WTC11 (cell line): Measurements from ENCODE around the gene HSPG2. TPM values are rescaled to one million over a fixed set of nuclear protein-coding genes. Genes with fewer than 3 reads are reported as not detected.
A peak's percentile ranks its signal among the peaks of the same experiment; 100 is the strongest.

Source experiments
- ATAC-seq: fragments of 200-7000 bp; cut with Tn5 transposase; 2 replicates; pipeline ENCODE4 v1.10.0; 2021; ENCODE audit warnings: mild to moderate bottlenecking, moderate library complexity
- CTCF ChIA-PET: fragments of 300-600 bp; sonication (Branson Sonifier 250); formaldehyde crosslinking; loops from one replicate; lab custom pipeline; 2021; ENCODE audit warnings: antibody characterized with exemption; lab: Charles Lee
- POLR2A ChIA-PET: fragments of 350-600 bp; sonication (Branson Sonifier 250); formaldehyde crosslinking; loops from one replicate; lab custom pipeline; 2021; ENCODE audit warnings: antibody characterized with exemption; lab: Charles Lee
- DNase-seq: peaks from one replicate; pipeline ENCODE4 v3.0.0; 2021; ENCODE audit warnings: low spot score
- H3K27ac Mint-ChIP-seq: 2 replicates; pipeline ENCODE4 v1.8.0; 2021; ENCODE audit warnings: mixed read lengths
- H3K27me3 Mint-ChIP-seq: 2 replicates; pipeline ENCODE4 v1.8.0; 2021; ENCODE audit warnings: low read depth, mild to moderate bottlenecking, moderate library complexity, mixed read lengths
- H3K36me3 Mint-ChIP-seq: 2 replicates; pipeline ENCODE4 v1.8.0; 2021; ENCODE audit warnings: mixed read lengths
- H3K4me1 Mint-ChIP-seq: 2 replicates; pipeline ENCODE4 v1.8.0; 2022; ENCODE audit warnings: mixed read lengths
- H3K4me3 Mint-ChIP-seq: 2 replicates; pipeline ENCODE4 v1.8.0; 2021; ENCODE audit warnings: mild to moderate bottlenecking, moderate library complexity, mixed read lengths
- H3K9me3 Mint-ChIP-seq: 2 replicates; pipeline ENCODE4 v1.8.0; 2021; ENCODE audit warnings: mixed read lengths
- CREB1 ChIP-seq: sonication (generic); formaldehyde crosslinking; IDR thresholded peaks from 2 replicates; pipeline ENCODE4 v1.8.0; 2023; ENCODE audit warnings: mild to moderate bottlenecking, missing genetic modification reagents
- ELF4 ChIP-seq: sonication (generic); formaldehyde crosslinking; IDR thresholded peaks from 2 replicates; pipeline ENCODE4 v1.8.1; 2022; ENCODE audit warnings: low read depth, mild to moderate bottlenecking, moderate library complexity, missing genetic modification reagents
- EMX1 ChIP-seq: fragments of 250-450 bp; sonication (Bioruptor Pico); IDR thresholded peaks from 2 replicates; pipeline ENCODE4 v1.8.0; 2021; ENCODE audit warnings: mild to moderate bottlenecking
- ESRRA ChIP-seq: sonication (generic); formaldehyde crosslinking; IDR thresholded peaks from 2 replicates; pipeline ENCODE4 v1.8.1; 2022; ENCODE audit warnings: mild to moderate bottlenecking, missing genetic modification reagents, borderline replicate concordance
- ETV6 ChIP-seq: sonication (generic); formaldehyde crosslinking; IDR thresholded peaks from 2 replicates; pipeline ENCODE4 v1.8.1; 2022; ENCODE audit warnings: mild to moderate bottlenecking, missing genetic modification reagents
- KAT7 ChIP-seq: sonication (generic); formaldehyde crosslinking; IDR thresholded peaks from 2 replicates; pipeline ENCODE4 v1.8.1; 2023; ENCODE audit warnings: missing genetic modification reagents, mild to moderate bottlenecking, borderline replicate concordance
- MYBL2 ChIP-seq: sonication (generic); formaldehyde crosslinking; IDR thresholded peaks from 2 replicates; pipeline ENCODE4 v1.8.1; 2023; ENCODE audit warnings: mild to moderate bottlenecking, moderate library complexity, missing genetic modification reagents
- NFE2L1 ChIP-seq: sonication (generic); formaldehyde crosslinking; IDR thresholded peaks from 2 replicates; pipeline ENCODE4 v1.8.1; 2023; ENCODE audit warnings: missing genetic modification reagents
- NFYB ChIP-seq: sonication (generic); formaldehyde crosslinking; conservative IDR thresholded peaks from 2 replicates; pipeline ENCODE4 v1.8.0; 2022; ENCODE audit warnings: low read depth, missing genetic modification reagents
- NR1H2 ChIP-seq: sonication (generic); formaldehyde crosslinking; IDR thresholded peaks from 2 replicates; pipeline ENCODE4 v1.9.0; 2021; ENCODE audit warnings: mild to moderate bottlenecking, moderate library complexity, missing genetic modification reagents
- OVOL2 ChIP-seq: fragments of 250-450 bp; sonication (Bioruptor Pico); IDR thresholded peaks from 2 replicates; pipeline ENCODE4 v1.9.0; 2021; ENCODE audit warnings: mild to moderate bottlenecking, borderline replicate concordance
- RELA ChIP-seq: sonication (generic); formaldehyde crosslinking; IDR thresholded peaks from 2 replicates; pipeline ENCODE4 v1.8.1; 2022; ENCODE audit warnings: missing genetic modification reagents, mild to moderate bottlenecking, borderline replicate concordance
- SMAD3 ChIP-seq: sonication (generic); formaldehyde crosslinking; IDR thresholded peaks from 2 replicates; pipeline ENCODE4 v1.8.0; 2022; ENCODE audit warnings: missing genetic modification reagents, mild to moderate bottlenecking, borderline replicate concordance
- TCF7 ChIP-seq: sonication (generic); formaldehyde crosslinking; IDR thresholded peaks from 2 replicates; pipeline ENCODE4 v1.8.0; 2022; ENCODE audit warnings: mild to moderate bottlenecking, low read depth, missing genetic modification reagents, moderate library complexity
- ZNF121 ChIP-seq: sonication (generic); formaldehyde crosslinking; IDR thresholded peaks from 2 replicates; pipeline ENCODE4 v1.8.0; 2023; ENCODE audit warnings: missing genetic modification reagents
- ZNF232 ChIP-seq: sonication (generic); formaldehyde crosslinking; IDR thresholded peaks from 2 replicates; pipeline ENCODE4 v1.8.0; 2022; ENCODE audit warnings: mild to moderate bottlenecking, missing genetic modification reagents
- total RNA-seq: library from RNA; stranded (reverse); gene quantifications from 3 replicates; pipeline ENCODE4 v1.2.3, GENCODE V29; 2021
- TF ChIP-seq, protein P1 (sequence below): sonication (generic); formaldehyde crosslinking; IDR thresholded peaks from 2 replicates; pipeline ENCODE4 v1.8.0; 2023; ENCODE audit warnings: missing genetic modification reagents, mild to moderate bottlenecking, borderline replicate concordance
- TF ChIP-seq, protein P2 (sequence below): sonication (generic); formaldehyde crosslinking; IDR thresholded peaks from 2 replicates; pipeline ENCODE4 v1.8.0; 2023; ENCODE audit warnings: missing genetic modification reagents
- TF ChIP-seq, protein P3 (sequence below): sonication (generic); formaldehyde crosslinking; IDR thresholded peaks from 2 replicates; pipeline ENCODE4 v1.8.1; 2023; ENCODE audit warnings: mild to moderate bottlenecking, missing genetic modification reagents
- TF ChIP-seq, protein P4 (sequence below): sonication (generic); formaldehyde crosslinking; IDR thresholded peaks from 2 replicates; pipeline ENCODE4 v1.8.0; 2022; ENCODE audit warnings: mild to moderate bottlenecking, missing genetic modification reagents
- TF ChIP-seq, protein P5 (sequence below): sonication (generic); formaldehyde crosslinking; IDR thresholded peaks from 2 replicates; pipeline ENCODE4 v1.8.0; 2022; ENCODE audit warnings: mild to moderate bottlenecking, missing genetic modification reagents
- TF ChIP-seq, protein P6 (sequence below): sonication (generic); formaldehyde crosslinking; conservative IDR thresholded peaks from 2 replicates; pipeline ENCODE4 v1.8.1; 2023; ENCODE audit warnings: mild to moderate bottlenecking, low read depth, missing genetic modification reagents, moderate library complexity

Gene HSPG2
- total RNA-seq, 1 experiment from 2014 or later: 120 TPM

DNA sequence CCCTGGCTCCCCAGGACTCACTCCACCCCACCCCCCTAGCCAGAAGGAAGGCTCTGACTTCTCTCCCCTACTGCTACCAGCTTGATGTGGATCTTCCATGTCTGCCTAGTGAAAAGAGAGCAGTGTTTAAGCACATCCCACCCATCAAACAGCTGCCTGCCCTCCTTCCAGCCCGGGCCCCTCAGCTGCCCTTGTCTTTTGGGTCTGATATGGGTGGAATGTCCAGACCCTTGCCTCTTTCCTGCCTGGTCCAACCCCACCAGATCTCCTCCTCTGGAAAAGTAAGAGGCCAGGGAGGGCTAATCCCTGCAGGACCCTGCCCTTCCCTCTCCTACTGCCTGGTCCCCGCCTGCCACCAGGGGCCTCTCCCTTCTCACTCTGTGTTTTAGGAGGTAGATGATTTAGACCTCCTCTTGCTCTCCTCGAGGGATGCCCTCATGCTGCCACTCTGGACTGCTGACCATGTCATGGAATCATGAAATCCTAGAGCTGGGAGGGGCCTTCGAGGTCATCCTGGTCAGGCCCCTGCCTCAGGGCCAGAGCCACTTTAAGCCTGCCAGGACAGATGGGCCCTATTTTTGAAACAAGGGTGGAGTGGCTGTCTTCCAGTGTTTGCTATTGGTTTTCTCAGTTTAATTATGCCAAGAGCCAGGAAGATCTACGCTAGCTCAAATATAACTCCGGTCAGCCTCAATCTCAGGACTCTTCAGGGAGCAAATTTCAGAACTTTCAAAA, 15.8 kb upstream of the HSPG2 start:
- Mint-ChIP-seq H3K4me3 (no peak overlapping the region), H3K9me3 (no peaks in the 10 kb centered on the region), H3K27ac (peak overlapping the region; percentile 83; the same call in 1 of the 2 replicates), H3K4me1 (peaks cover 32% of the 10 kb centered on the region), H3K27me3 (no peaks in the 10 kb centered on the region), H3K36me3 (no peaks in the 10 kb centered on the region)
- DNase-seq: no peak
- ATAC-seq: peak; percentile 46
- ChIA-PET POLR2A (no interaction called here), CTCF (interaction anchor here (0.8 to 1.2 kb wide), 2 partner anchors 11 to 14 kb away, joined by 4 to 5 read pairs; no protein-coding TSS in a partner anchor)
- TF ChIP-seq NR1H2 (CRISPR knock-in tag) (no peak), ZNF121 (no peak), OVOL2 (CRISPR knock-in tag) (no peak), CREB1 (no peak), MYBL2 (no peak), NFE2L1 (CRISPR knock-in tag) (no peak), EMX1 (CRISPR knock-in tag) (no peak), ZNF232 (CRISPR knock-in tag) (no peak), KAT7 (CRISPR knock-in tag) (no peak), RELA (CRISPR knock-in tag) (no peak), ETV6 (CRISPR knock-in tag) (no peak), ESRRA (no peak), SMAD3 (CRISPR knock-in tag) (no peak)
- TF ChIP-seq, protein P1, sequence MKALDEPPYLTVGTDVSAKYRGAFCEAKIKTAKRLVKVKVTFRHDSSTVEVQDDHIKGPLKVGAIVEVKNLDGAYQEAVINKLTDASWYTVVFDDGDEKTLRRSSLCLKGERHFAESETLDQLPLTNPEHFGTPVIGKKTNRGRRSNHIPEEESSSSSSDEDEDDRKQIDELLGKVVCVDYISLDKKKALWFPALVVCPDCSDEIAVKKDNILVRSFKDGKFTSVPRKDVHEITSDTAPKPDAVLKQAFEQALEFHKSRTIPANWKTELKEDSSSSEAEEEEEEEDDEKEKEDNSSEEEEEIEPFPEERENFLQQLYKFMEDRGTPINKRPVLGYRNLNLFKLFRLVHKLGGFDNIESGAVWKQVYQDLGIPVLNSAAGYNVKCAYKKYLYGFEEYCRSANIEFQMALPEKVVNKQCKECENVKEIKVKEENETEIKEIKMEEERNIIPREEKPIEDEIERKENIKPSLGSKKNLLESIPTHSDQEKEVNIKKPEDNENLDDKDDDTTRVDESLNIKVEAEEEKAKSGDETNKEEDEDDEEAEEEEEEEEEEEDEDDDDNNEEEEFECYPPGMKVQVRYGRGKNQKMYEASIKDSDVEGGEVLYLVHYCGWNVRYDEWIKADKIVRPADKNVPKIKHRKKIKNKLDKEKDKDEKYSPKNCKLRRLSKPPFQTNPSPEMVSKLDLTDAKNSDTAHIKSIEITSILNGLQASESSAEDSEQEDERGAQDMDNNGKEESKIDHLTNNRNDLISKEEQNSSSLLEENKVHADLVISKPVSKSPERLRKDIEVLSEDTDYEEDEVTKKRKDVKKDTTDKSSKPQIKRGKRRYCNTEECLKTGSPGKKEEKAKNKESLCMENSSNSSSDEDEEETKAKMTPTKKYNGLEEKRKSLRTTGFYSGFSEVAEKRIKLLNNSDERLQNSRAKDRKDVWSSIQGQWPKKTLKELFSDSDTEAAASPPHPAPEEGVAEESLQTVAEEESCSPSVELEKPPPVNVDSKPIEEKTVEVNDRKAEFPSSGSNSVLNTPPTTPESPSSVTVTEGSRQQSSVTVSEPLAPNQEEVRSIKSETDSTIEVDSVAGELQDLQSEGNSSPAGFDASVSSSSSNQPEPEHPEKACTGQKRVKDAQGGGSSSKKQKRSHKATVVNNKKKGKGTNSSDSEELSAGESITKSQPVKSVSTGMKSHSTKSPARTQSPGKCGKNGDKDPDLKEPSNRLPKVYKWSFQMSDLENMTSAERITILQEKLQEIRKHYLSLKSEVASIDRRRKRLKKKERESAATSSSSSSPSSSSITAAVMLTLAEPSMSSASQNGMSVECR (CRISPR knock-in tag): no peak
- TF ChIP-seq, protein P2, sequence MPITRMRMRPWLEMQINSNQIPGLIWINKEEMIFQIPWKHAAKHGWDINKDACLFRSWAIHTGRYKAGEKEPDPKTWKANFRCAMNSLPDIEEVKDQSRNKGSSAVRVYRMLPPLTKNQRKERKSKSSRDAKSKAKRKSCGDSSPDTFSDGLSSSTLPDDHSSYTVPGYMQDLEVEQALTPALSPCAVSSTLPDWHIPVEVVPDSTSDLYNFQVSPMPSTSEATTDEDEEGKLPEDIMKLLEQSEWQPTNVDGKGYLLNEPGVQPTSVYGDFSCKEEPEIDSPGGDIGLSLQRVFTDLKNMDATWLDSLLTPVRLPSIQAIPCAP: no peak
- TF ChIP-seq, protein P3, sequence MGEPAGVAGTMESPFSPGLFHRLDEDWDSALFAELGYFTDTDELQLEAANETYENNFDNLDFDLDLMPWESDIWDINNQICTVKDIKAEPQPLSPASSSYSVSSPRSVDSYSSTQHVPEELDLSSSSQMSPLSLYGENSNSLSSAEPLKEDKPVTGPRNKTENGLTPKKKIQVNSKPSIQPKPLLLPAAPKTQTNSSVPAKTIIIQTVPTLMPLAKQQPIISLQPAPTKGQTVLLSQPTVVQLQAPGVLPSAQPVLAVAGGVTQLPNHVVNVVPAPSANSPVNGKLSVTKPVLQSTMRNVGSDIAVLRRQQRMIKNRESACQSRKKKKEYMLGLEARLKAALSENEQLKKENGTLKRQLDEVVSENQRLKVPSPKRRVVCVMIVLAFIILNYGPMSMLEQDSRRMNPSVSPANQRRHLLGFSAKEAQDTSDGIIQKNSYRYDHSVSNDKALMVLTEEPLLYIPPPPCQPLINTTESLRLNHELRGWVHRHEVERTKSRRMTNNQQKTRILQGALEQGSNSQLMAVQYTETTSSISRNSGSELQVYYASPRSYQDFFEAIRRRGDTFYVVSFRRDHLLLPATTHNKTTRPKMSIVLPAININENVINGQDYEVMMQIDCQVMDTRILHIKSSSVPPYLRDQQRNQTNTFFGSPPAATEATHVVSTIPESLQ: no peak
- TF ChIP-seq, protein P4, sequence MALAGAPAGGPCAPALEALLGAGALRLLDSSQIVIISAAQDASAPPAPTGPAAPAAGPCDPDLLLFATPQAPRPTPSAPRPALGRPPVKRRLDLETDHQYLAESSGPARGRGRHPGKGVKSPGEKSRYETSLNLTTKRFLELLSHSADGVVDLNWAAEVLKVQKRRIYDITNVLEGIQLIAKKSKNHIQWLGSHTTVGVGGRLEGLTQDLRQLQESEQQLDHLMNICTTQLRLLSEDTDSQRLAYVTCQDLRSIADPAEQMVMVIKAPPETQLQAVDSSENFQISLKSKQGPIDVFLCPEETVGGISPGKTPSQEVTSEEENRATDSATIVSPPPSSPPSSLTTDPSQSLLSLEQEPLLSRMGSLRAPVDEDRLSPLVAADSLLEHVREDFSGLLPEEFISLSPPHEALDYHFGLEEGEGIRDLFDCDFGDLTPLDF (CRISPR knock-in tag): no peak

DNA sequence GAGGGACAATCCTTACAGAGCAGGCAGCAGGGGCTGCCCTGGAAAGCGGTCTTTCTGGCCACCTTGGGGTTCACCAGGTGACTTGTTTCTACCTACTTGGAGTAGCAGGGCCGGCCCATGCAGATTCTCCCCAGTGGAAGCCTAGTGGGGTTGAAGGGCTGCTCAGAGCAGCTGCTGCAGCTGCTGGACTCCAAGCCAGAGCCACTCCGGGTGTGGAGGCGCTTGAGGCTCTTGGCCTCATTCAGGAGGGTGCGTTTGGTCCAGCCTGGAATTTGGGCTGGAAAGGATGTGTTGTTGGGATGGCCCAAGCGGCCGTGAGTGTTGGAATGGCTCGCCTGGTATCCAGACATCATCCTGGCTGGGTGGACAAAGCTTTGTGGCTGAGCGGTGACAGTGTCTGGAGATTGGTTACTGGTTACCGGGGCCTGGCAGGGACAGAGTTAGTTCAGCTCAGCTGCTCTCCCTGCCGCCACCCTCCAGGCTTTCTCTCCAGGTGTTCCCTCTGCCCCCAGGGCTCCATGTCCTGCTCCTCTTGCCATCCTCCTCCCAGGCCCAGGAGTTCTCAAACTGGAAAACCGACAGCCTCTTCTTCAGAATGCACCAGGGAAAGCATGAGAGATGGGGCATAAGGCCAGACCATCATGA, 14.2 kb upstream of the HSPG2 start:
- H3K36me3 Mint-ChIP-seq: no peaks in the 10 kb centered on the region
- H3K9me3 Mint-ChIP-seq: no peaks in the 10 kb centered on the region
- POLR2A ChIA-PET: no interaction called here
- no peak for ATAC-seq
- CTCF ChIA-PET: interaction anchor here (1.2 kb wide), 1 partner anchor 12 kb away, joined by 4 read pairs; no protein-coding TSS in a partner anchor
- H3K27me3 Mint-ChIP-seq: no peaks in the 10 kb centered on the region
- no peak overlapping the region for H3K27ac Mint-ChIP-seq
- no peak overlapping the region for H3K4me3 Mint-ChIP-seq
- H3K4me1 Mint-ChIP-seq: peaks cover 30% of the 10 kb centered on the region
- no peak for DNase-seq
- TF ChIP-seq TCF7 (no peak), NFYB (no peak), ELF4 (no peak)
- TF ChIP-seq, protein P5, sequence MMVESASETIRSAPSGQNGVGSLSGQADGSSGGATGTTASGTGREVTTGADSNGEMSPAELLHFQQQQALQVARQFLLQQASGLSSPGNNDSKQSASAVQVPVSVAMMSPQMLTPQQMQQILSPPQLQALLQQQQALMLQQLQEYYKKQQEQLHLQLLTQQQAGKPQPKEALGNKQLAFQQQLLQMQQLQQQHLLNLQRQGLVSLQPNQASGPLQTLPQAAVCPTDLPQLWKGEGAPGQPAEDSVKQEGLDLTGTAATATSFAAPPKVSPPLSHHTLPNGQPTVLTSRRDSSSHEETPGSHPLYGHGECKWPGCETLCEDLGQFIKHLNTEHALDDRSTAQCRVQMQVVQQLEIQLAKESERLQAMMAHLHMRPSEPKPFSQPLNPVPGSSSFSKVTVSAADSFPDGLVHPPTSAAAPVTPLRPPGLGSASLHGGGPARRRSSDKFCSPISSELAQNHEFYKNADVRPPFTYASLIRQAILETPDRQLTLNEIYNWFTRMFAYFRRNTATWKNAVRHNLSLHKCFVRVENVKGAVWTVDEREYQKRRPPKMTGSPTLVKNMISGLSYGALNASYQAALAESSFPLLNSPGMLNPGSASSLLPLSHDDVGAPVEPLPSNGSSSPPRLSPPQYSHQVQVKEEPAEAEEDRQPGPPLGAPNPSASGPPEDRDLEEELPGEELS (CRISPR knock-in tag): no peak
- TF ChIP-seq, protein P6, sequence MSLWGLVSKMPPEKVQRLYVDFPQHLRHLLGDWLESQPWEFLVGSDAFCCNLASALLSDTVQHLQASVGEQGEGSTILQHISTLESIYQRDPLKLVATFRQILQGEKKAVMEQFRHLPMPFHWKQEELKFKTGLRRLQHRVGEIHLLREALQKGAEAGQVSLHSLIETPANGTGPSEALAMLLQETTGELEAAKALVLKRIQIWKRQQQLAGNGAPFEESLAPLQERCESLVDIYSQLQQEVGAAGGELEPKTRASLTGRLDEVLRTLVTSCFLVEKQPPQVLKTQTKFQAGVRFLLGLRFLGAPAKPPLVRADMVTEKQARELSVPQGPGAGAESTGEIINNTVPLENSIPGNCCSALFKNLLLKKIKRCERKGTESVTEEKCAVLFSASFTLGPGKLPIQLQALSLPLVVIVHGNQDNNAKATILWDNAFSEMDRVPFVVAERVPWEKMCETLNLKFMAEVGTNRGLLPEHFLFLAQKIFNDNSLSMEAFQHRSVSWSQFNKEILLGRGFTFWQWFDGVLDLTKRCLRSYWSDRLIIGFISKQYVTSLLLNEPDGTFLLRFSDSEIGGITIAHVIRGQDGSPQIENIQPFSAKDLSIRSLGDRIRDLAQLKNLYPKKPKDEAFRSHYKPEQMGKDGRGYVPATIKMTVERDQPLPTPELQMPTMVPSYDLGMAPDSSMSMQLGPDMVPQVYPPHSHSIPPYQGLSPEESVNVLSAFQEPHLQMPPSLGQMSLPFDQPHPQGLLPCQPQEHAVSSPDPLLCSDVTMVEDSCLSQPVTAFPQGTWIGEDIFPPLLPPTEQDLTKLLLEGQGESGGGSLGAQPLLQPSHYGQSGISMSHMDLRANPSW (CRISPR knock-in tag): no peak
